Lower leg skin (tissue), 4 donors: Measurements from ENCODE around the gene RNF207. TPM values are rescaled to one million over a fixed set of nuclear protein-coding genes. Genes with fewer than 3 reads are reported as not detected.

Experiments
- DNase-seq, 2 donors: peaks; one replicate each; pipeline ENCODE4 v3.0.0-alpha.2; 2019; ENCODE audit warnings: low spot score in 2 of 2
- H3K4me3 ChIP-seq: fragments of 200-600 bp; sonication (generic); 2 replicates; pipeline ENCODE4 v1.5.1; 2017; ENCODE audit warnings: mild to moderate bottlenecking, low read depth; ENCODE audit not compliant: poor library complexity, severe bottlenecking
- POLR2A ChIP-seq, 2 donors: fragments of 450-650 bp; IDR thresholded peaks; one replicate each; pipeline ENCODE4 v1.6.1; 2016 to 2017; ENCODE audit warnings: antibody characterized with exemption in 2 of 2, mild to moderate bottlenecking in 1 of 2, moderate library complexity in 1 of 2
- WGBS, 2 donors: methylation state at CpG; one replicate each; pipeline ENCODE4 v1.1.5; 2018; 5-methylcytosine and 5-hydroxymethylcytosine counted together
- intact Hi-C: fragments of 100-400 bp; cut with DNase I; formaldehyde crosslinking; loops from one replicate; pipeline ENCODE4 v1.15.0; 2023; ENCODE audit warnings: low total_unique reads
- total RNA-seq, 4 donors: library from RNA; depleted of rRNA; stranded (reverse); fragments of >200 nt; gene quantifications; one replicate each; pipeline ENCODE4 v1.1.0, GENCODE V29; 2016
- TF ChIP-seq, protein P1 (sequence below), 3 donors: fragments of 450-650 bp; IDR thresholded peaks; one replicate each; pipeline ENCODE4 v1.5.1; 2016; ENCODE audit warnings: antibody characterized with exemption in 3 of 3, mild to moderate bottlenecking in 3 of 3, moderate library complexity in 2 of 3

RNF207 gene
- total RNA-seq, 4 donors from 2014 or later: 5.0 to 10.4 (median 7.7) TPM

DNA sequence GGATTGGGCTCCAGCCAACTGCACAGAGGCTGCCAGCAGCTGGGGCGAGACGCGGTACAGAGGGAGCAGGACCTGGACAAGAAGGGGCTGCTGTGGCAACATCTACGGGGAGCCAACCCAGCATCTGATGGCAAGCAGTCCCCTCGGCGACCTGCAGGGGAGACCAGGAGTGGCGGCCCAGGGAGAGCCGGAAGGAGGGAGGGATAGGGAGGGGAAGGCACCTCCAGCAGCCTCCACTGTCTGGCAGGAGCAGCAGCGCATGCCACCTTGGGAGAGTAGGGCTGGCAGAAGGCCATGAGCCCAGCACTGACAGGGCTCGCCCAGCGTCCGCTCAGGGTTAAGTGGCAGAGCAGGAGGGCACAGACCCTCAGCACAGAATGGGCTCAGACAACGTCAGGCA lies 43.1 kb upstream of the RNF207 start:
- H3K4me3 ChIP-seq: no peak overlapping the region
- WGBS, 2 donors: 61 to 66% methylated on average over 13 of the region's 13 CpGs
- no peak for DNase-seq
- TF ChIP-seq, protein P1, sequence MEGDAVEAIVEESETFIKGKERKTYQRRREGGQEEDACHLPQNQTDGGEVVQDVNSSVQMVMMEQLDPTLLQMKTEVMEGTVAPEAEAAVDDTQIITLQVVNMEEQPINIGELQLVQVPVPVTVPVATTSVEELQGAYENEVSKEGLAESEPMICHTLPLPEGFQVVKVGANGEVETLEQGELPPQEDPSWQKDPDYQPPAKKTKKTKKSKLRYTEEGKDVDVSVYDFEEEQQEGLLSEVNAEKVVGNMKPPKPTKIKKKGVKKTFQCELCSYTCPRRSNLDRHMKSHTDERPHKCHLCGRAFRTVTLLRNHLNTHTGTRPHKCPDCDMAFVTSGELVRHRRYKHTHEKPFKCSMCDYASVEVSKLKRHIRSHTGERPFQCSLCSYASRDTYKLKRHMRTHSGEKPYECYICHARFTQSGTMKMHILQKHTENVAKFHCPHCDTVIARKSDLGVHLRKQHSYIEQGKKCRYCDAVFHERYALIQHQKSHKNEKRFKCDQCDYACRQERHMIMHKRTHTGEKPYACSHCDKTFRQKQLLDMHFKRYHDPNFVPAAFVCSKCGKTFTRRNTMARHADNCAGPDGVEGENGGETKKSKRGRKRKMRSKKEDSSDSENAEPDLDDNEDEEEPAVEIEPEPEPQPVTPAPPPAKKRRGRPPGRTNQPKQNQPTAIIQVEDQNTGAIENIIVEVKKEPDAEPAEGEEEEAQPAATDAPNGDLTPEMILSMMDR (IDR thresholded peaks at IDR 0.05): no peak
- TF ChIP-seq POLR2A (IDR thresholded peaks at IDR 0.05): no peak
- intact Hi-C loops: no loop called here

DNA sequence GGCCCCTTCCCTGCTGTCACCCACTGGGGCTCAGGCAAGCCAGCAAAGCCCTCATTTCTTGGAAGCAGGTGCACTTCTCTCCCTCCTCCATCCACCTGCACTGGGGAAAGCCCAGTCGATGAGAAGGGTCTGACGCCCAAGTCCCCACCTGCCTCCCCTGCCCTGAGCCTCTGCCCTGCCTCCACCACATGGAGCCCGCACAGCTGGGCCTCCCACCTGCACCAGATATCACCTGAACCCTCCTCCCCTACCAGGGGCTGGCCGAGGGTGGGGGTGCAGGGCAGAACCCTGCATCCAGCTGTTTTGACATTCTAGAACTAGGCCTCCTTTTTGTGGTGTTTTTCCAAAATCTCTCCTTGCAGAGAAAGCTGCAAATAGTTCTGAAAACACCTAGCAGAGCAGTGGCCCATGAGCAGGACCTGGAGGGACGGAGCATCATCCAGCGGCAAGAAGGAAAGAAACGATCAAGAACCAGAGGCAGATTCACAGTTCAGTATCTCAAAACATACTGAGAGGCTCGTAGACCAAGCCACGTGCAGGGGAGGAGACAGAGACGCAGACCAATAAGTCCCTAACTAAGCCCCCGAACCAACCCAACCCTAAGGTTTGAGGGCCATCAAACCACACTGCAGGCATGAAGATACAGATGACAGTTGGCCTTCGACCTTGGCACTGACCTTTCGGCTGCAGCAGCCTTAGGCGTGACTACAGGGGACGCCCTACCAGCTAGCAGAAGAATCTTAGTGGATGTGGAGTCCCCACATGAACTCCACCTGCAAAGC lies 42.5 kb upstream of the RNF207 start:
- H3K4me3 ChIP-seq: no peak overlapping the region
- no peak for DNase-seq
- intact Hi-C loops: no loop called here
- 85% methylated on average over 15 of the region's 15 CpGs for WGBS, 2 donors
- TF ChIP-seq, protein P1 (IDR thresholded peaks at IDR 0.05): no peak
- no peak for TF ChIP-seq POLR2A (IDR thresholded peaks at IDR 0.05)

DNA sequence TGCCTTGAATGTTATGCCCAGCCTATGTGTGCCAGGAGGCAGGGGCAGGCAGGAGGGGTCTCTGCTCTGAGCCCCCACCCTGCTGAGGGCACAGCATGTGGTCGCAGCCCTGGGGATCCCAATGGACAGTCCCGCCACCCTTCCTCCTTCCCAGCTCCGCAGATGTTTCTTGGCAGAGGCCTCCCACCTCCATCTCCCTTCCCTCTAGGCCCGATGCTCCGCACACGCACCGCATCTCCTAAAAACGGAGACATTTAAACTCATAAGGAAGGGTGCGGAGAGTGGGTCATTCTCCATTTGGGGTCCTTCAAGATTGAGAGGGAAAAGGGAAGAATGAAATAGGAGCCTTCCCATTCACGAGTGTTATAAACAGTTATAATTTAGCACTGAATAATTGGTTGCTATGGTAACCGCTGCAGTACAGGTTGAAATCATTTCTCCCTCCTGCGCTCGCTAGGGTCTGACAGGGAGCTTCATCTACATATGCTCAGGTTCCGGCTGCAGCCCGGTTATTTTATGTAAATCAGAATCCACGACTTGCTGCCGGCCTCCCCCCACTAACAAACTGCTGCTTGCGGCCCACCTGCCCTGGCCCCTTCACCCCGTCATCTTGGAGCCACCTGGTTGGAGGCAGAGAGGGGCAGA lies 41.8 kb upstream of the RNF207 start:
- no peak for DNase-seq
- no peak for TF ChIP-seq POLR2A (IDR thresholded peaks at IDR 0.05)
- TF ChIP-seq, protein P1 (IDR thresholded peaks at IDR 0.05): no peak
- intact Hi-C loops: no loop called here
- no peak overlapping the region for H3K4me3 ChIP-seq
- WGBS, 2 donors: 69 to 71% methylated on average over 19 of the region's 19 CpGs

DNA sequence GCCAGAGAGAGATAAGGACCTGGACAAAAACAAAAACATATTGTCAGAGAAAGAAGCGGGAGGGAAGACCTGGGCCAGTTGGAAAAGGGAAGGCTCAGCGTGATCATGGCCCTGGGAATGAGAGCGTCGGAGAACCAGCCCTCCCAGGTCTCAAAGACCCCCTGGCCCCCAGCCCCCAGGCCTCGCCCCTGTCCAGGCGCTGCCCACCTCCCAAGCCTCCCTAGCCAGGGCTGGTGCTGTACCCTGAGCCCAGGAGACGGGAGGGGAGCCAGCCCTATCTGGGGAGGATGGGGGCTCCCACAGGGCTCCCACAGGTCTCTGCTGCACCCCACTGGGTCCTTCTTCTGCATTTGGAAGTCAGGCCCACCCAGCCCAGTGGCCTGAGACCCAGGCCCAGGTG lies 40.9 kb upstream of the RNF207 start:
- intact Hi-C loops: no loop called here
- DNase-seq: no peak
- TF ChIP-seq, protein P1 (IDR thresholded peaks at IDR 0.05): no peak
- no peak for TF ChIP-seq POLR2A (IDR thresholded peaks at IDR 0.05)
- 80 to 83% methylated on average over 7 of the region's 7 CpGs for WGBS, 2 donors
- no peak overlapping the region for H3K4me3 ChIP-seq

DNA sequence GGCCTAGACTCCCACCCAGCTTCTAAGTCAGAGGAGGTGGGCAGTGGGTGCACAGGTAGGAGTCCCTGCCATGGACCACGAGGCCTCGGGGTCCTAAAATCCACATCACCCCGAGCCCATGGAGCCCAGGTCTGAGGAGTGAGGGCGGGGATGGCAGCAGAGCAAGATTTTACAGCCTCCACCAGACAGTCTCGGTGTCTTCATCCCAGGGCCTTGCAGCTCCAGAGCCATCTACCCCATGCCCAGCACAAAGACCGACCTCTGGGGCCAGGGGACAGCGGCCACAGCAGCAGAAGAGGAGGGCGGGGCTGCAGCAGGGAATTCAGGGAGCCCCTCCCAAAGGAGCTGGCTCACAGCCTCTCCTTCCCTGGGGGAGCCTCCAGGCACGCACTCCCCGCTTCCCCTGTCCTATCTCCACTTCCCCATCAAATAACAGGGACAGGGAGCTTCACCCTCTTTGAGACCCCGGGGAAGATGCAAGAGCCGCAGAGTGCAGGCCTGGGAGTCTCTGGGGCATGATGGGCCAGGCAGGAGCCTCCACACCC lies 40.4 kb upstream of the RNF207 start:
- H3K4me3 ChIP-seq: no peak overlapping the region
- TF ChIP-seq, protein P1 (IDR thresholded peaks at IDR 0.05): no peak
- no peak for TF ChIP-seq POLR2A (IDR thresholded peaks at IDR 0.05)
- 77 to 79% methylated on average over 8 to 12 of the region's 12 CpGs for WGBS, 2 donors
- DNase-seq: no peak
- intact Hi-C loops: no loop called here
